Astrocyte of the spinal cord (primary cell): Measurements from ENCODE around the gene VPS16.

ENCODE experiments used
- DNase-seq: peaks from one replicate; pipeline ENCODE4 v3.0.0; 2011; ENCODE audit warnings: low read depth, low spot score
- H3K4me3 ChIP-seq: 2 replicates; pipeline ENCODE4 v1.5.1; 2011; ENCODE audit warnings: low read depth, mild to moderate bottlenecking, low read length, moderate library complexity
- in situ Hi-C: cut with HindIII; loops from 2 replicates; pipeline ENCODE4 v1.10.0; 2017; ENCODE audit warnings: low sequenced_read_pairs
- TF ChIP-seq, protein P1 (sequence below): IDR thresholded peaks from 2 replicates; pipeline ENCODE4 v1.5.1; 2012; ENCODE audit warnings: low read depth, mild to moderate bottlenecking, low read length, inconsistent platforms

VPS16 gene

GRCh38 chr20:2816583-2817340, 23.8 kb upstream of the VPS16 start:
- in situ Hi-C loops = no loop called here
- DNase-seq = no peak
- TF ChIP-seq, protein P1, sequence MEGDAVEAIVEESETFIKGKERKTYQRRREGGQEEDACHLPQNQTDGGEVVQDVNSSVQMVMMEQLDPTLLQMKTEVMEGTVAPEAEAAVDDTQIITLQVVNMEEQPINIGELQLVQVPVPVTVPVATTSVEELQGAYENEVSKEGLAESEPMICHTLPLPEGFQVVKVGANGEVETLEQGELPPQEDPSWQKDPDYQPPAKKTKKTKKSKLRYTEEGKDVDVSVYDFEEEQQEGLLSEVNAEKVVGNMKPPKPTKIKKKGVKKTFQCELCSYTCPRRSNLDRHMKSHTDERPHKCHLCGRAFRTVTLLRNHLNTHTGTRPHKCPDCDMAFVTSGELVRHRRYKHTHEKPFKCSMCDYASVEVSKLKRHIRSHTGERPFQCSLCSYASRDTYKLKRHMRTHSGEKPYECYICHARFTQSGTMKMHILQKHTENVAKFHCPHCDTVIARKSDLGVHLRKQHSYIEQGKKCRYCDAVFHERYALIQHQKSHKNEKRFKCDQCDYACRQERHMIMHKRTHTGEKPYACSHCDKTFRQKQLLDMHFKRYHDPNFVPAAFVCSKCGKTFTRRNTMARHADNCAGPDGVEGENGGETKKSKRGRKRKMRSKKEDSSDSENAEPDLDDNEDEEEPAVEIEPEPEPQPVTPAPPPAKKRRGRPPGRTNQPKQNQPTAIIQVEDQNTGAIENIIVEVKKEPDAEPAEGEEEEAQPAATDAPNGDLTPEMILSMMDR = no peak
- no peak overlapping the region for H3K4me3 ChIP-seq

DNA sequence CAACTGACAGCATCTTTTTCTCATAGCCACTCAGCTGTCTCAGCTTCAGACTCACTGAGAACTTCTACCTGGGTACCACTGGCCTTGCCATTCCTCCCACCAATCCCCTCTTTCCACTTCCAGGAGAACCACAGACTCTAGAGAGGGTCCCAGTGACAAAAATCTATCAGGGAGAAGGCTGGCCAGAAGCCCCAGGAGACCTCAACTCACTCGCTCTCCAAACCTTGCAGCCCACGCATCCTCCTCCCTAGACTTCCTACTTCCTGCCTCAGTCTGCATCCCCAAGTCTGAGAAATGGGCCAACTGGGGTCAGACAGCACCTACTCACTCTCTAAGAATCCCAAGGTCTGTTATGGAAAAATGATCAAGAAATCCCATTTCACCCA, 23.2 kb upstream of the VPS16 start:
- no peak overlapping the region for H3K4me3 ChIP-seq
- in situ Hi-C loops = no loop called here
- TF ChIP-seq, protein P1 = no peak
- no peak for DNase-seq

GRCh38 chr20:2817891-2818595, 22.5 kb upstream of the VPS16 start:
- TF ChIP-seq, protein P1 = no peak

GRCh38 chr20:2820084-2820895, 20.3 kb upstream of the VPS16 start:
- H3K4me3 ChIP-seq = no peak overlapping the region
- DNase-seq = peak; percentile 37
- in situ Hi-C loops = no loop called here
- TF ChIP-seq, protein P1 = no peak

More at GRCh38 chr20:2817891-2818595, 22.5 kb upstream of the VPS16 start:
- no peak for DNase-seq
- H3K4me3 ChIP-seq = no peak overlapping the region
- in situ Hi-C loops = no loop called here

- TF ChIP-seq, protein P1 = no peak
- no peak for DNase-seq
- H3K4me3 ChIP-seq = no peak overlapping the region
- in situ Hi-C loops = no loop called here
Observed at GRCh38 chr20:2820896-2821869, 19.4 kb upstream of the VPS16 start.

GRCh38 chr20:2822073-2822472, 18.5 kb upstream of the VPS16 start:
- in situ Hi-C loops = no loop called here
- peak; percentile 65 for DNase-seq
- TF ChIP-seq, protein P1 = no peak
- H3K4me3 ChIP-seq = no peak overlapping the region
